ENCODE data around the gene CCSER1.

- TF ChIP-seq CTCF (IDR thresholded peaks at IDR 0.05; ENCODE audit: low read depth, low read length, poor library complexity, severe bottlenecking) (no peak), EZH2phosphoT487 (IDR thresholded peaks at IDR 0.05; ENCODE audit: borderline replicate concordance, low read length) (no peak)
These were observed 659.4 kb downstream of the CCSER1 start for GRCh38 chr4:90786602-90787001.
